GM21423 (cell line): ENCODE results near the gene DKKL1.

Experiments used
- ATAC-seq: cut with Tn5 transposase; IDR thresholded peaks from one replicate; pipeline ENCODE4 v1.9.1; 2021; ENCODE audit warnings: mild to moderate bottlenecking, moderate library complexity; ENCODE audit not compliant: unreplicated experiment

The DKKL1 gene

DNA sequence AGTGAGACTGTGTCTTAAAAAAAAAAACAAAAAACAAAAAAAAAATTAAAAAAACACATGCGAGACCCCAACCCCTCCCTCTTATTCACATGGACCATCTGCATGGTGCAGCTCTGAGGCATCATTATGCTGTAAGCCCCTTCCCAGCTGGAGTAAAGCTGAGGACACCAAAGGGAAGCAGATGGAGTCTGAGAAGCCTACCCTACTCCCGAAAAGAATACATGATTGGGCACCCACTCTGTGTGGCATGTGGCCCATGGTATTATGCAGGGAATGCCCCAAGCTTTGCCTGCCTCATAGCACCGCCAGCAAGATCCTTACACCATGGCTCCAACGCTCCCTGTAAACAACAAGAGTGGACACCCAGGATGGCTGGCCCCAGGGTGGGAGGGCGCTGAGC is 54.8 kb downstream of the DKKL1 start:
- no peak for ATAC-seq

DNA sequence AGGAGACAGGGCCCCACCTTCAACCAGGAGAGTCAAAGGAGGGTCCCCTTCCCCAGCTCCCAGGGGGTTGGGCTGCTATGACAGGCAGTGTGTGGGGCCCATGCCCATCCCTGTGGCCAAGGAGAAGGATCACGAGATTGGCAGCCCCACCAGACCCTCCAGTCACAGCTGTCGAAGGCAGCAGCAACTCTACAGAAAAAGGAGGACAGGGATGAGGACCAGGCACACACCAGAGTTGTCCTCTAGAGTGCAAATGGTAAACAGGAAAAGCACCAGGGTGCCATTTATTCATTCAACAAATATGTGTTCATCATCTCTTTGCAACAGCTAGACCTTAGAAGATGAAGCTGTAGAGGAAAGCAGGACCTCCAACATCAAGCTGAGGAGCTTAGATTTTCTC is 55.5 kb downstream of the DKKL1 start:
- no peak for ATAC-seq

DNA sequence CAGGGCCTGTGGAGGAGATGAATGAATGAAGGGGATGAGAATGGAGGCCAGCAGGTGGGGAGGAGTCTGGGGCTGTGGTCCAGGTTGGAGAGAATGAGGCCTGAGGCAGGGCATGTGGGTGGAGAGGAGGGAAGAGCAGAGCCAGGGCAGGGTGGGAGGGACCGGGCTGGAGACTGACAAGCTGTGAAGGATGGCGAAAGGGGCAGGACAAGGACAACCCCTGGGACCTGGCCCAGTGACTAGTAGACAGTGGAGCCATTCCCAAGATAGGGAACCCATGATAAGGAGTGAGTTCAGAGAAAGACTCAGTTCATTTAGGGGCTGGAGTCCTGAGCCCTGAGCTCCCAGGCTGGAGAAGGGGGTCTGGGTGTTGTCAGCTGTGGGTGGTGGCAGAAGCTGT is 56.5 kb downstream of the DKKL1 start:
- no peak for ATAC-seq

DNA sequence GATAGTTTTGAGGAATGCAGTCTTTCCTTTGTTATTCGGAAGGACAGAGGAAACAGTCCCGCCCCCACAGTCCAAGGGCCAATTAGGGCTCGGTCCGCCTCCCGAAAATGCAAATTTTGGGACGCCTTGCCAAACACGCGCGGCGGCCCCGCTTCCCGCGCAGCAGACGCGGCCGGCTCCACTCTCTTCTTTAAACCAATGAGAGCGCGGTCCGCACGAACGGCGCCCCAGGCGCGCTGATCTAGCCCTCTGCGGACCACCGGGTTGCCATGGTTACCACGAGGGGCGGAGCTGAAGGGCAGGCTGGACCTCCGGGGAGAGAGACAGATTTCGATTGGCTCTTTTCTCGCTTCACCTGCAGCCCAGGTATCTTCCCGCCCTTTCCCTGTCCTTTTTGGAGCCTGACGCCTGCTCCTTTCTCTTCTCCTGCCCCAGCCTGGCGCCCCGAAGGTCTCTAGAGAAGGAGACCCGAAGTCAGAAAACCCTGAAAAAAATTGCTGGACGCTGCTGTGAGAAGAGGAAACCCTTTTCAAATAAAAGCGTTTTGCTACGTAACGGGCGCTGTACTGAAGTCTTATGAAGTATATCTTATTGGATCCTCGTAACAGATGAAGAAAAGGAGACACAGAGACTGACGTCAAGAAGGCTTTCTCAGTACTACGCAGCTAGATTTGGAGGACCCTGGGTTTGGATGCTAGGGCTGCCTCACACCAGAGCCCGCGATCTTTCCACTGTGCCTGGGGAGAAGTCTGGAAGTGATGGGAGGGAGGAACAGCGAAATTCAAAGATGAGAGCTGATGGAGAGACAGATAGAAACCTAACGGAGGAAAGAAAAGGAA is 57.6 kb downstream of the DKKL1 start:
- ATAC-seq, result no peak

DNA sequence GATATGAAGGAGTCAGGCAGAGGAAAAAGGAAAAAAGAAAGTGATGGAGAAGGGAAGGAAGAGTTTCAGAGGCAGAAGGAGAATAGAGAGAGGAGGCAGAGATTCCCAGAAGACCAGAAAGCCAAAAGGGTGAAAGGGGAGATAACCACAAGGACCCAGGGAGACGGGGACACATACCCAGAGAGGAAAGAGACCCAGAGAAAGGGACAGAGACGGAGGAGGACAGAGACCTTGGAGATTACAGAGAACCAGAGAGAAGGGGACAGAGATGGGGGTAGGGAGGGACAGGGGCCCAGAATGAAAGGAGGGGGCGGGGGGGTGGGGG is 58.2 kb downstream of the DKKL1 start:
- ATAC-seq, result no peak

DNA sequence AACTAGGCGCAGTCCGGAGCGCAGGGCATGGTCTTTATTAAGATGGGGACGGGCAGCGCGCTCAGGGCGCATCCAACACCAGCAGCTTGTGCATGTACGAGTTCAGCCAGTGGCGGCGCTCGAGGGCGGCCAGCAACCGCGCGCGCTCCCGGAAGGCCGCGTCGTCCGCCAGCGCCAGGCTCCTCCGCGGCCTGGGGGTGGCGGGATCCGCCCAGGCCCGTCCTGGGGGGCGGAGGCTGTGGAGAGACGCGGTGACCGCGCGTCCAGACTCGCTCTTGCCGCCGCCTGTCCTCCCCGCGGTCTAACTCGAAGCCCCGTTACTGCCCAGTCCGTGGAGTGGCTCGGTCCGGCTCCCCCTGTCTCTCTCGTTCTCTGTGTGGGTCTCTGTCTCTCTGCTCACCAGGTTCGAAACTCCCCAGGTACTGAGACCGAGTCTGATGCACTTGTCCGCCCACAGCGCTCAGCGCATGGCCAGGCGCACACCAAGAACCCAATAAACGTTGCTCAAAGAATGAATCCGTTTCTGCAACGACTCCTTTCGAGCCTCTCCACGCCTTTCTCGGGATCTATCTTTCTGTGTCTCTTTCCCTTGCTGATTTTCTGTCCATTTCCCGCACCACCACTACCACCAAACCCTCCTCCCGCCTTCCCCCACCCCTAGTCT is 58.9 kb downstream of the DKKL1 start:
- no peak for ATAC-seq

DNA sequence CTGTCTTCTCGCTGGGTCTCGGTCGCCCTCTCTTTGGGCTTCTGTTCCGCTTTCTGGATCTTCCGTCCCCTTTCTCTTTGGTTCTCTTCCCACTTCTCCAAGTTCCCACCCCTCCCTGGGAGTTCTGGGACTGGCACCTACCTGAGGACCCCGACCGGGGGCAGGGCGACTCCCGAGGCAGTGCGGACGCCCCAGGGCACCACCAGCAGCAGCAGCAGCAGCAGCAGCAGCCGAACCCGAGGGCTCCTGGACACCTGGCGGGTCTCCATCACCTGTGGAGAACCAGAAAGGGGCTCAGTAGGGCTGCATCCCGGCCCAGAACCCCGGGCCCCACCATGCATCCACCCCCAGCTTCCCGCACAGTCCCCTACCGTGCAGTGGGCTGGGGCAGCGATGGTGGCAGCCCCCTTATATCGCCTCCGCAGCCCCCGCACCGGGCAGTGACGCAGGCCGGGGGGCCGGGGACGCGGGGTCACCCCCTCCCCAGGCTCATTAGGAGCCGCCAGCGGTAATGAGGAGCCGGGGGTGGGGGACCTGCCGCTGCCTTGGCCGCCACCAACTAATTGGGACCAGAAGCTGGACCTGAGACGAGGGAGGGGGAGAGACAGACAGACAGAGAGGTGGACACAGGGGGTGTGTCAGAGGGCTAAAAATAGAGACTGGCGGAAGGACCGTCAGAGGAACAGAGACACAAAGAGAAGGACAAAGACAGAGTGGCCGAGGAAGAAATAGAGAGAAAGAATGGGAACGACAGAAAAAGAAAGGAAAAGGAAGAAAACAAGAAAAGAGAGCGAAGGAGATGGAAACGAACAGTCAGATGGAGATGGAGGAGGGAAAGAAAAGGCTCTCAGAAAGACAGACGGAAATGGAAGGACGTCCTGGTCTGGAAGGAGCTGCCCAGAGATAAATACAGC is 59.7 kb downstream of the DKKL1 start, which contains the start of gene PTH2:
PTH2 (minus strand) TSS at position 371 of the 914 bp plus-strand sequence; CDS start at position 269, 102 bp downstream.
- no peak for ATAC-seq

DNA sequence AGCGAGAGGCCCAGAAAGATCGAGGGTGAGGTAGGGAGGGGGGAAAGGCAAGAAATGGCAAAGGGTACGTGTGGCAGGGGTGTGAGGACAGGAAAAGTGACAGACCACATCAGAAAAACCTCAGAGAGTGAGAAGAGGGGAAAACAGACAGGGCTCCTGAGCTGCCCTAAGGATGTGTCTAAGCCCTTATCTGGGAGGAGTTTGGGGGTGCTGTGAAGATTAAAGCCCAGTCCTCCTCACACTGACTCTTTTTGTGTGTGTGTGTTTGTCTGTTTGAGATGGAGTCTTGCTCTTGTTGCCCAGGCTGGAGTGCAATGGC is 60.3 kb downstream of the DKKL1 start:
- no peak for ATAC-seq
